ENCODE data around the gene ZNF724.
"Not testable (repeated sequence)": the region's sequence is repeated elsewhere in the genome, so short reads cannot be mapped to it uniquely, and the experiment has no call there.

ZNF724 gene

GRCh38 chr19:23249911-23250649 lies at the start of gene ZNF724:
Gene ZNF724, minus strand, starts transcription at chr19:23250394. Its CDS starts 152 bp downstream, at chr19:23250242.
- peak within 1 kb of the TSS; percentile 95 for H3K27ac ChIP-seq
- ChIA-PET POLR2A (ENCODE audit: low non-redundant PET) (no interaction called here), CTCF (no interaction called here)
- TF ChIP-seq, protein P1, sequence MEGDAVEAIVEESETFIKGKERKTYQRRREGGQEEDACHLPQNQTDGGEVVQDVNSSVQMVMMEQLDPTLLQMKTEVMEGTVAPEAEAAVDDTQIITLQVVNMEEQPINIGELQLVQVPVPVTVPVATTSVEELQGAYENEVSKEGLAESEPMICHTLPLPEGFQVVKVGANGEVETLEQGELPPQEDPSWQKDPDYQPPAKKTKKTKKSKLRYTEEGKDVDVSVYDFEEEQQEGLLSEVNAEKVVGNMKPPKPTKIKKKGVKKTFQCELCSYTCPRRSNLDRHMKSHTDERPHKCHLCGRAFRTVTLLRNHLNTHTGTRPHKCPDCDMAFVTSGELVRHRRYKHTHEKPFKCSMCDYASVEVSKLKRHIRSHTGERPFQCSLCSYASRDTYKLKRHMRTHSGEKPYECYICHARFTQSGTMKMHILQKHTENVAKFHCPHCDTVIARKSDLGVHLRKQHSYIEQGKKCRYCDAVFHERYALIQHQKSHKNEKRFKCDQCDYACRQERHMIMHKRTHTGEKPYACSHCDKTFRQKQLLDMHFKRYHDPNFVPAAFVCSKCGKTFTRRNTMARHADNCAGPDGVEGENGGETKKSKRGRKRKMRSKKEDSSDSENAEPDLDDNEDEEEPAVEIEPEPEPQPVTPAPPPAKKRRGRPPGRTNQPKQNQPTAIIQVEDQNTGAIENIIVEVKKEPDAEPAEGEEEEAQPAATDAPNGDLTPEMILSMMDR (conservative IDR thresholded peaks at IDR 0.05; ENCODE audit: low read depth) = no peak
- DNase-seq (ENCODE audit: low spot score) = peak; percentile 98

DNA sequence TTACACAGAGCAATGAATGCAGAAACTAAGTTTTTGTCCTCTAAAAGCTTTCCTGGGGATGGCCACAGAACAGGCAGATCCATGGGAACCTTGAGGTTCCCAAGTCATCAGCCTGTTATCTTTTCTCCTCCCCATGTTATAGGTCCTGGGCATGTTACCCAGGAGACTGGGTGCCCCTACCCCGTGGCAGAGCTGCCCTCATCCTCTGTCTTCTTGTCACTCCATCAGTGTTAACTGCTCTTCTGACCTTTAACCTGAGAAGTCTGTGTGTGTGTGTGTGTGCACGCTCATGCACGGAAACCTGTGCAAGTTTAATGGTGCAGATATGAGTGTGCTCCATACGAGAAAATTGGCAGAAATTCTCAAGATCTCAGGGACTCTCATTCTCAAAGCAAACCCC lies 43.9 kb upstream of the ZNF724 start:
- CTCF ChIA-PET = no interaction called here
- POLR2A ChIA-PET (ENCODE audit: low non-redundant PET) = no interaction called here
- no peak for DNase-seq (ENCODE audit: low spot score)
- no peak overlapping the region for H3K27ac ChIP-seq
- TF ChIP-seq, protein P1 (conservative IDR thresholded peaks at IDR 0.05; ENCODE audit: low read depth) = no peak

DNA sequence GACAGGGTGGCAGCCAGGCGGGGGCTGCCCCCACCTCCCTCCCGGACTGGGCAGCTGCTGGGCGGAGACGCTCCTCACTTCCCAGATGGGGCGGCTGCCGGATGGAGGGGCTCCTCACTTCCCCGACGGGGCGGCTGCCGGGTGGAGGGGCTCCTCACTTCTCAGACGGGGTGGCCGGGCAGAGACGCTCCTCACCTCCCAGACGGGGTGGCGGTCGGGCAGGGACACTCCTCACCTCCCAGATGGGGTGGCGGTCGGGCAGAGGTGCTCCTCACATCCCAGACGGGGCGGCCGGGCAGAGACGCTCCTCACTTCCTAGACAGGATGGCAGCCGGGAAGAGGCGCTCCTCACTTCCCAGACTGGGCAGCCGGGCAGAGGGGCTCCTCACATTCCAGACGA lies 39.8 kb upstream of the ZNF724 start:
- CTCF ChIA-PET; DNase-seq (ENCODE audit: low spot score); H3K27ac ChIP-seq; POLR2A ChIA-PET (ENCODE audit: low non-redundant PET): not testable (repeated sequence)

GRCh38 chr19:23287620-23288019 lies 37.4 kb upstream of the ZNF724 start:
- DNase-seq (ENCODE audit: low spot score) = no peak
- no peak overlapping the region for H3K27ac ChIP-seq
- ChIA-PET CTCF (no interaction called here), POLR2A (ENCODE audit: low non-redundant PET) (no interaction called here)
- TF ChIP-seq, protein P1 (conservative IDR thresholded peaks at IDR 0.05; ENCODE audit: low read depth) = no peak

GRCh38 chr19:23286477-23286876 lies 36.3 kb upstream of the ZNF724 start:
- ChIA-PET CTCF (no interaction called here), POLR2A (ENCODE audit: low non-redundant PET) (no interaction called here)
- TF ChIP-seq, protein P1 (conservative IDR thresholded peaks at IDR 0.05; ENCODE audit: low read depth) = no peak
- H3K27ac ChIP-seq = no peak overlapping the region
- DNase-seq (ENCODE audit: low spot score) = no peak

DNA sequence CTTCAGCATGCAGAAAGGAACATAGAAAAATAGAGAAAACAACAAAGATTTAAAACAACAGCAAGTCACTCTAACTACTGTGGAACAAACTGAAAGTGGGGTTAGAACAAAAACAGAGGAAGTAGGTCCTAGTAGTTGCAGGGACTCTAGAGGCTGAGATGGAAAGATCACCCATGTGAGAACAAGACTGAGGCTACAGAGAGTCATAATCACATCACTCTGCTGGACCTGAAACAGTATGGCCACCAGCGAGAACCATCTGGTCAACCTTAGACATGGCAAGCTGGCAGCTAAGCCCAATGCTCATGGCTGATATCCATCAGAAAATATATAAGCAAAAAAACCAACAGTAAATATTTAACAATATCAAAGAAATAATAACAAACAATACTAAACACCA lies 35.8 kb upstream of the ZNF724 start:
- no peak overlapping the region for H3K27ac ChIP-seq
- CTCF ChIA-PET = no interaction called here
- POLR2A ChIA-PET (ENCODE audit: low non-redundant PET) = no interaction called here
- no peak for DNase-seq (ENCODE audit: low spot score)
- TF ChIP-seq, protein P1 (conservative IDR thresholded peaks at IDR 0.05; ENCODE audit: low read depth) = no peak

DNA sequence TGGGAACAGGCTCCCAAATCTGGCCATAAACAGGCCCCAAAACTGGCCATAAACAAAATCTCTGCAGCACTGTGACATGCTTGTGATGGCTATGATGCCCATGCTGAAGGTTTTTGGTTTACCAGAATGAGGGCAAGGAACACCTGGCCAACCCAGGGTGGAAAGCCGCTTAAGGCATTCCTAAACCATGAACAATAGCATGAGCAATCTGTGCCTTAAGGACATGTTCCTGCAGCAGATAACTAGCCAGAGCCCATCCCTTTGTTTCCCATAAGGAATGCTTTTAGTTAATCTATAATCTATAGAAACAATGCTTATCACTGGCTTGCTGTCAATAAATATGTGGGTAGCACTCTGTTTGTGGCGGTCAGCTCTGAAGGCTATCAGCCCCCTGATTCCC lies 35.1 kb upstream of the ZNF724 start:
- POLR2A ChIA-PET (ENCODE audit: low non-redundant PET); CTCF ChIA-PET; H3K27ac ChIP-seq; DNase-seq (ENCODE audit: low spot score): not testable (repeated sequence)

- no peak overlapping the region for H3K27ac ChIP-seq
- TF ChIP-seq, protein P1 (conservative IDR thresholded peaks at IDR 0.05; ENCODE audit: low read depth) = 0 out of 2 replicates have a peak, but pooled peaks have one; percentile 17
- ChIA-PET CTCF (interaction anchor here (0.6 kb wide), 2 partner anchors 16 to 300 kb away, joined by 3 to 4 read pairs; no protein-coding TSS in a partner anchor), POLR2A (ENCODE audit: low non-redundant PET) (no interaction called here)
- DNase-seq (ENCODE audit: low spot score) = no peak
Observed at GRCh38 chr19:23283925-23284324, 33.7 kb upstream of the ZNF724 start.

All from RWPE1 (cell line).